Vein endothelial cell (primary cell): Measurements from ENCODE around the gene MELTF. TPM values are rescaled to one million over a fixed set of nuclear protein-coding genes. Genes with fewer than 3 reads are reported as not detected.

Source experiments
- total RNA-seq: library from RNA; depleted of rRNA; stranded (reverse); fragments of >200 nt; gene quantifications from 2 replicates; pipeline ENCODE4 v1.2.3, GENCODE V29; 2012

MELTF gene
- total RNA-seq = 2.0 and 5.3 TPM in 2 replicates

DNA sequence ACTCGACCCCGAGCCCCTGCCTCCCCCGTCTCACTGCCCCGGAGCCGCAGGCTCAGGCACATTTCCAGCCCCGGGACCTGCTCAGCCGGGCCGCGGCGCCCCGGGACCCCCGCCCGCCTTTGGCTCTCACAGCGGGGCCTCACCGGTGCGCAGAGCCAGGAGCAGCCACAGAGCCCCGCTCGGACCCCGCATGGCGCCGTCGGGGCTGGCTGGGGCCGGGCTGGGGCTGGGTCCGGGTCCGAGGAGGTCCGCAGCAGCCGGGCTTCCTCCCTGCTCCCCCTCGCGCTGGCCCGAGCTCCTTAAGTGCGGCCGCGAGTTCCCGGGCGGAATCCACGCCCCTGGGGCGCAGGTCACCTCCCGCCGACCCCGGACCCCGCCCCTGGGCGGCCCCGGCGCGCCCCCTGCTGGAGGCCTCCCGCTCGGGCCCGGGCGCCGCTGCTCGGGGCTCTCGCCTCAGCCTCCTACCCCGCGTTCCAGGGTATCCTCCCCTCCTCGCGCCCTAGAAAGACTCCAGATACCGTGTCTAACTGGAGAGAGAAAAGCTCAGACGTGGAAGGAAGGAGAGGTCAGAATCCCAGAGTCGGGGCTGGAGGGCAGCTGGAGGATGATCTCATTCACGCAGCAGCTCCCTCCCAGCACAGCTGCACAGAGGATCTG is at the start of gene MELTF:
Gene MELTF, minus strand, starts transcription at position 307 of the 657 bp plus-strand sequence. Its CDS starts 115 bp downstream, at position 192.

DNA sequence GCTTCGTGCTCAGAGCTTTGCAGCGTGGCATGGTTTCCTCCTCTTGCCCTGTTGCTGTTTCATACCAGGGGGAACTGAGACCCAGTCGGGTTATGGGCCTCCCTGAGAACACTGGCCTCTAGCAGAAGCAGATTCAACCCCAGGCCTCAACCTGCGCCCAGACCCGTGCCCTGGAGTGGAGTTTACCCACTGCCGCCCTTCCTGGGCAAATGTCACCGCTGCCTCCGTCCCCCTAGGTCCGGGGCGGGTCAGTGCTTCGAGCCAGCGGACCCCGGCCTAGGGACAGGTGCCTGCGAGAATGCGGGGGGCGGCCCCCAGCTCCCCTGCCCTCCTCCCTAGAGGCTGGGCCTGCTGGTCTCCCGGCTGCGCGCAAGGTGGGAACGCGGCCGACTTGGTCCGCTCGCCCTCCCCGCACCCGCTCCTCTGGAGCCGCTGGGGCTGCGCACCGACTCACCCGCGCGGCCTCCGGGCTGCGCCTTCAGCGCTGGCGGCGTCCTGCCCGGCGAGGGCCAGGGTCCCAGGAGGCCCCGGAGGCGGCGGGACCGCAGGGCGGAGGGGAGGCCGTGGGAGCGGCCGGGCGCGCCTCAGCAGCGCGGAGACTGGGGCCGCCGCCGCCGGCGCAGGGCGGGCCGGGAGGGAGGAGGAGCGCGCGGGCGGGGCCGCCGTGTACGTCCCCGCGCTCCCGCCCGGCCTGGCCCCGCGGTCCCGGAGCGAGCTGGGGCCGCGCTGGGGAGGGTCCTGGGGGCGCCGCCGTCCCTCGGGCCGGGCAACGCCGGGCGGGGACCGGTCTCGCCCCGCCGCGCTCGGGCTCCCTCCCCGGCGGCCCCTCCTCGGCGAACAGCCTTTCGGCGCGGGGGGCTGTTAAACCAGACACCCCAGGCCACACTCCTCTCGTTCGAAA is 61.1 kb downstream of the MELTF start, which contains the start of gene PIGZ:
Gene PIGZ, minus strand, starts transcription at position 601 of the 901 bp plus-strand sequence. CDS start 16,802 bp downstream, outside the sequence.

Other genes starting within 250 kb of the MELTF start
- 42.5 and 54.0 TPM in 2 replicates for gene SENP5, start 161.9 kb downstream of the MELTF start, total RNA-seq
- gene NCBP2, start 87.3 kb downstream of the MELTF start, total RNA-seq = 49.2 and 49.6 TPM in 2 replicates
- gene PIGZ, start 61.0 kb downstream of the MELTF start, total RNA-seq = 6.0 and 6.2 TPM in 2 replicates